NCI-H524 (cell line): ENCODE results near the gene FERMT2.

Experiments used
- DNase-seq, 2 experiments: peaks; one replicate each; lab custom pipeline; 2025; lab: John Stamatoyannopoulos, UW

Gene FERMT2

DNA sequence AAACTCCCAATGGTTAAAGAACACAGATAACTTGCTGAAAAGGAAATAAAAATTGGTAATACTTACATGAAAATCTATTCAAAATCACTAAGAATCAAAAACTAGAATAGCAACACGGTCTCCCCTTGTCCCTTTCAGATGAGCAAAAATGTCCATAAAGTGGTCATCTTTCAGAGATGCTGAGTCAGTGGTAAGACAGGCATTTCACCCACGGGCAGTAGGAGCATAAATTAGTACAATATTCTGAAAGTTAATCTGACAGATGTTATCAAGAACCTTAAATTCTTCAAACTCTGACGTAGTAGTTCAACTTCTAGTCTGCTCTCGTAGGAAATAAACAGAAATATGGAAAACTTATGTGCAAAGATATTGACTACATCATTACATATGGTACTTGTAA is 126.4 kb downstream of the FERMT2 start:
- DNase-seq = no peak

GRCh38 chr14:52821805-52822250 is 129.0 kb downstream of the FERMT2 start:
- DNase-seq = no peak

- DNase-seq = no peak
These were observed 142.7 kb downstream of the FERMT2 start for GRCh38 chr14:52808101-52808500.
